GM19468 (cell line): ENCODE results near the gene PSAPL1.
"Not testable (repeated sequence)": the region's sequence is repeated elsewhere in the genome, so short reads cannot be mapped to it uniquely, and the experiment has no call there.

Experiments
- ATAC-seq: cut with Tn5 transposase; IDR thresholded peaks from one replicate; pipeline ENCODE4 v1.9.1; 2021; ENCODE audit warnings: mild to moderate bottlenecking, moderate library complexity, moderate number of reproducible peaks; ENCODE audit not compliant: unreplicated experiment; ENCODE audit errors: extremely low read depth

The PSAPL1 gene

GRCh38 chr4:7459471-7459870 is 24.7 kb upstream of the PSAPL1 start:
- no peak for ATAC-seq

DNA sequence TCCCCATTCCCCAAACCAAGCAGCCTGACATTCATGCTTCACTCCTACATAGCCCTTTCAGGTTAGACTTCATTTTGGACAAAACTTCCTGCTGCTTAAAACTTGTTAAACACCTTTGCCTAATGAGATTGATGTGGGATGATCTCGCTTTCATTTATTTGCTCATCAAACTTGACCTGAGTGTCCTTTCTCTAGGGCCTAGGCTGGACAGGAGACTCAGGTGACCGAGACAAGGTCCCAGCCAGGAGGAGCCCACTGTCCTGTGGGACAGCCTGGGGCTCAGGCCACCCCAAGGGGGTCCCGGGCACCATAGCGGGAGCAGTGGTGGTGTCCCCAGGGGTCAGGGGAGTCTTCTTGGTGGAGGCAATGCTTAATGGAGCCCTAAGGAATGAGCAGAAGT is 23.7 kb upstream of the PSAPL1 start:
- ATAC-seq: no peak

- no peak for ATAC-seq
Measured at GRCh38 chr4:7458066-7458425, 23.3 kb upstream of the PSAPL1 start.

DNA sequence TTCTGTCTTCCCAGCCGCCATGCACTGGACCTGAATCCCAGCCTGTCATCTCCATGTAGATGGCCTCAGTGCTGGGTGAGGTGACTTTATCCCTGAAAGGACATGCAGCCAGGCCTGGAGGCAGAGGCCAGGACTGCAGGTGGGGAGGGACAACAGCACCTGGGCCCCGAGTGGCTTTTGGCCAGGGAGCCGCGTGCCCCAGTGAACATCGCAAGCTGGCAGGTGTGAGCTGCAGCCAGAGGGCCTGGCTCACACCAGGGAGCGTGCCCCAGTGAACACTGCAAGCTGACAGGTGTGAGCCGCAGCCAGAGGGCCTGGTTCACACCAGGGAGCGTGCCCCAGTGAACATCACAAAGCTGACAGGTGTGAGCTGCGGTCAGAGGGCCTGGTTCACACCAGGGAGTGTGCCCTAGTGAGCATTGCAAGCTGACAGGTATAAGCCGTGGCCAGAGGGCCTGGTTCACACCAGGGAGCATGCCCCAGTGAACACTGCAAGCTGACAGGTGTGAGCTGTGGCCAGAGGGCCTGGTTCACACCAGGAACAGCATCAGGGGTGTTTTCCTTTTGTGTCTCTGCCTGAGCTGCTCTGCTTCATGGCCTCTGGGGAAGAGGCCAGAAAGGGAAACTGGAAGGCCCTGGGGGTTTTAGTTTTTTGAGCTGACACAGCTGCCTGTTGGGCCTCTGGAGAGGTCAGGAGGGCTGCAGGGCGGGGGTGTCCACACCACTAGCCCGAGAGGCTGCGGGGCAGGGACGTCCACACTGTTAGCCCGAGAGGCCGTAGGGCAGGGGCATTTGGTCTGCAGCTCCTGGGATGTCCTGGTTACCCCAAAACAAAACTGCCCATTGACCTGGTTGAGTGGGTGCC is 22.7 kb upstream of the PSAPL1 start:
- ATAC-seq: no peak

GRCh38 chr4:7452802-7453201 is 18.1 kb upstream of the PSAPL1 start:
- not testable (repeated sequence) for ATAC-seq

GRCh38 chr4:7451800-7452199 is 17.1 kb upstream of the PSAPL1 start:
- no peak for ATAC-seq

GRCh38 chr4:7451434-7451789 is 16.7 kb upstream of the PSAPL1 start:
- ATAC-seq: no peak

DNA sequence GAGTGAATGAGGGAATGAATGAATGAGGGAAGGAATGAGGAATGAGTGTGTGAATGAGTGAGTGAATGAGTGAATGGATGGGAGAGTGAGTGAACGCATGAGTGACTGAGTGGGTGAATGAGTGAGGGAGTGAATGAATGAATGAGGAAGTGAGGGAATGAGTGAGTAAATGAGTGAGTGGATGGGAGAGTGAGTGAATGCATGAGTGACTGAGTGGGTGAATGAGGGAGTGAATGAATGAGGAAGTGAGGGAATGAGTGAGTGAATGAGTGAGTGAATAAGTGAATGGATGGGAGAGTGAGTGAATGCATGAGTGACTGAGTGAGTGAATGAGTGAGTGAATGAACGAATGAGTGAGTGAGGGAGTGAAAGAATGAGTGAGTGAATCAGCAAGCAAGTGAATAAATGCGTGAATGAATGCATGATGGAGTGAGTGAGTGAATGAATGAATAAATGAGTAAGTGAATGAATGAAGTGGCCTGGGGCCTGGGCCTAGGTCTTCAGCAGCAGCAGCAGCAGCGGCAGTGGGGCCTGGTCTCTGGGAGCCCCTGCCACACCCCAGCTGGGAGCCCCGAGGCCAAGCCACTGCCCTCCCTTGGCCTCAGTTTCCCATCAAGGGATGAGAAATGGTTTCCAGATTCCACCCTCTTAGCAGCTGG is 16.2 kb upstream of the PSAPL1 start:
- no peak for ATAC-seq

- no peak for ATAC-seq
Measured at GRCh38 chr4:7448036-7448435, 13.3 kb upstream of the PSAPL1 start.

DNA sequence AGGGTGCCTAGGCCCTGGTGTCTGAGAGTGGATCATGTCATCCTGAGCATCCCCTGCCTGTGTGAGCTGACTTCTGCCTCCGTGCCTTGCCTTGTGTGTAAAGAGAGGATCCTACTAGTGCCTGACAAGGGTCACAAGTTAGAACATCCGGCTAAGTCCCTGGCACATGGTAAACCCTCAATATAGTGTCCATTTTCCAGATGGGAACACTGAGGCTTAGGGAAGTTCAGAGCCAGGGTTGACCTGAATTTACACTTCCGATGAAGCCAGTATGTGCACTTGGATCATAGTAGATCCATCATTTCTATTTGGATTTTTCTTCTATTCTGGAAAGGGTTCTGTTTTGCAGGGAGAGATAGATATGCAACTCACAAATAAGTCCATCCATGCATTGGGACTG is 12.5 kb upstream of the PSAPL1 start:
- ATAC-seq: no peak

DNA sequence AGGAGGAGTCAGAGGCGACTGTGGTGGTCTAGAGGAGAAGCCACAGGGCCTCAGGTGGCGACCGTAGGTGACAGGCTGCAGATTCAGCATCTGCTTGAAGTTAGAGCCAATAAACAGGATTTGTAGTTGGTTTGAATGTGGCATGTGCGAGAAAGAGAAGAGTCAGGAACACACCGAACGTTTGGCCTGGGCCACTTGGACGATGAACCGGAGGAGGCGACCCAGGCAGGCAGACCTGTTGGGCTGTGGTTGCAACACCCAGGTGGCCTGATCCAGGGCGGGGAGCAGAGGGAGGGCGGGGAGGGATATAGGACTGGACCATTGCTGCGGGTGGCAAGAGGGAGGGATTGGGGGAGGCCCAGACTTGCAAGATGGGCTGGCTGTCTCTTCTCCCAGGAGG is 10.0 kb upstream of the PSAPL1 start:
- ATAC-seq: no peak

- no peak for ATAC-seq
Measured at GRCh38 chr4:7444314-7444713, 9.6 kb upstream of the PSAPL1 start.

- ATAC-seq: no peak
Measured at GRCh38 chr4:7442574-7443162, 7.9 kb upstream of the PSAPL1 start.

DNA sequence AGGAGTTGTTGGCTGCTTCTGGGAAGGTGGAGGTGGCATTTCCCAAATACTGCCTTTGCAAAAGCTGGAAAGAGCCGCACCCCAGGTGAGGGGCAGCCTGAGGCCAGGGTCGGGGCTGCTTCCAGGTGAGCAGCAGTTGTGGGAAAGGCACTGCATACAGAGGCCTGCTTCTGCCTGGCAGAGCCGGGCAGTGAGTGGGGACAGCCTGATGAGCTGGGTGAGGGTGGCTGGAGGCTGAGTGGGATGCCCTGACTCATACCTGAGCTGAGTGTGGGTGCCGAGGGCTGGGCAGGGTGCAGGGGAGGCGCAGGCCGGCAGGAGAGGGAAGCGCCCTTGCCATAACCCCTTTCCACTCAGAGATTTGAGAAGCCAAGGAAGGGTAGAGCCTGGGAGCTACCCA is 6.5 kb upstream of the PSAPL1 start:
- ATAC-seq: no peak

- no peak for ATAC-seq
Measured at GRCh38 chr4:7439699-7440098, 5.0 kb upstream of the PSAPL1 start.

DNA sequence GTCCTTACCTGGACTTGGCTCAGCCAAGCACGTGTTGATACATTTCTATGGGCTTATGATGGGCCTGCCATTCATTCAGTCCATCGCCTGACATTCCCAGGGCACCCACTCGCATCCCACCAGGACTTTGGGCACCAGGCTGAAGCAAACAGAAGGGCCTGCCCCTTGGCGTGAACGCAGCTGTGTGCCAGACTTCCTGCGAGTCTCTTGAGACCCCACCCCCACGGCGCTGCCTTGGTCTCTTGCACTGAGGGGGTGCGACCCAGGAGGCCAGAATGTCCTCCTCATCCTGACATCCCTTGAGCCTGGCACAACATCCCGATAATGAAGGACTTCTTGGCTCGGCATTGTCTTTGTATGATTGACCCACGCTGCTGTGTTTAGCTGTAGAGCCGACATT is 1.5 kb upstream of the PSAPL1 start:
- no peak for ATAC-seq

DNA sequence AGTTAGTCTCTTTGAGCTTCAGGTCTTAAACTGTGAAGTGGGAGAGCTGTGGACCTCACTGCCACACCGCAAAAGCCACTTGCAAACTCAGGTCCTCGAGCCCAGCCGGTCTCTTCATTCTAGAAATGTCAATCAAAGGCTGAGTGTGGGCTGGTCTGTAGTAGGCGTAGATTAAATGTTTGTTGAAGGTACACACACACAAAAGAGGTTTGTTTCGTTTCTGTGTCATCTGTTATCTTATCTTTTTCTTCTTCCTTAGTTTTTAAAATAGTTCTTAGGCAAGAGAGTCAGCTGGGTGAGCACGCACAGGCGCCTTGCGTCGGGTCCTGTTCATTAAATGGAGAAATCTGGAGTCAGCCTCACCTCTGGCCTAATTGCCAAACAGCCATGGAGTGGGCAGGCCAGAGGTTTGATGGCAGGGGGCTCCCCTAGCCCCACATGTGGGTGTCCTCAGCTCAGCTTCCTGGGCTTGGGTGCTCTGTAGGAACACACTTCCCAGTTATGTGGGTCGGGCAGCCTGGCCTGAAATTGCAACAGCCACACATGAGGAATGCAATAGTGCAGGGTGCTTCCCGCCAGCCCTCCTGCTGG is 836 bp upstream of the PSAPL1 start:
- ATAC-seq: no peak

DNA sequence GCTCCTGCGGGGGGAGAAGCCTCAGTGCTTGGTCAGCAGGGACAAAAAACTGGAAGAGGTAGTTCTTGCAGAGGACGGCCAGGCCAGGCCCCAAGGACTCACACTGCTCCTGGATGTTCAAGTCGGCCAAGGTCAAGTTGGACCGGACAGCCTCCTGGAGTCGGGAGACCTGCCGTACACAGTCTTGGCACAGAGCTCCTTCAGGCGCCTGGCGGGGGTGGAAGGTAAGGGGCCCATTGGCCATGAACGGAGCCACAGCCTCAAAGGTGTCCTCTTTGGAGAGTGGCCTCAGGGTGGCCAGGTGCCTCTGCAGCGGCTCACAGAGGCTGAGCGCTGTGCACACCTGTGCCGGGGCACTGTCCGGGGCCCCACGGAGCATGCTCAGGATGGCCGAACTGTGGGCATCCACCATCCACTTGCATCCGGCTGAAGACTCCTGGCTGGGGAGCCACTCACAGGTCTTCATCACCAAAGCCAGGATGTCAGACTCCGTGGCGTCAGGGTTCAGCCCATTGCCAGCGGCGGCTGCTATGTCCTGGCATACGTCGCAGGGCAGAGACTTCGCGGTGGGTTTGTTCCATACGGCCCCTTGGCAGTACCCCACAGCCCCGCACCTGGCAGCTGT is 477 bp downstream of the PSAPL1 start:
- ATAC-seq: no peak

GRCh38 chr4:7433376-7434140 is 1.2 kb downstream of the PSAPL1 start:
- ATAC-seq: no peak
